ENCODE results near the gene ACAA2.

The ACAA2 gene

DNA sequence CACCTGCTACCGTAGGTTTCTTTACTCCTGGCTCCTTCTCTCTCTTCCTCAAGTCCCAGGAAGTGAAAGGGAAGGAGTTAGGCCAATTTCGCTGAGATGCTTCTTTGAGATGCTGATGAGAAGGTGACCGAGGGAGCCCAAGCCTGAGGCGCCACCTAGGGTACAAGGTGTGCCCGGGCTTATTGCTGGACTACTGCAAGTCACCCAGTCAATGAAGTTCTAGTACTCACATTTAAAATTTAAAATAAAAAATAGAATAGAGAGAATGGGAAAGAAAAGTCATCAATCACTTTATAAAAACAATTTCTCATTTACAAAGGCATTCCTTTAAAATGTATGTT is 45.3 kb downstream of the ACAA2 start:
- no peaks in the 10 kb centered on the region for H3K36me3 ChIP-seq (ENCODE audit: control insufficient read depth in 2 of 2, insufficient read depth in 2 of 2, low read length in 2 of 2)
- no peak overlapping the region for H3K9ac ChIP-seq (ENCODE audit: low read depth in 1 of 2, low read length in 2 of 2)
- H3K9me3 ChIP-seq (ENCODE audit: control insufficient read depth in 2 of 2, low read length in 2 of 2), result no peaks in the 10 kb centered on the region
- H3K4me1 ChIP-seq (ENCODE audit: control insufficient read depth in 2 of 2, insufficient read depth in 2 of 2, low read length in 2 of 2), result no peaks in the 10 kb centered on the region
- no peak overlapping the region for H3K27ac ChIP-seq (ENCODE audit: low read depth in 2 of 2, low read length in 2 of 2)
- no peak overlapping the region for H3K4me3 ChIP-seq (ENCODE audit: low read length in 2 of 2)
- H3K27me3 ChIP-seq (ENCODE audit: control insufficient read depth in 2 of 2, insufficient read depth in 2 of 2, low read length in 2 of 2), result no peaks in the 10 kb centered on the region

DNA sequence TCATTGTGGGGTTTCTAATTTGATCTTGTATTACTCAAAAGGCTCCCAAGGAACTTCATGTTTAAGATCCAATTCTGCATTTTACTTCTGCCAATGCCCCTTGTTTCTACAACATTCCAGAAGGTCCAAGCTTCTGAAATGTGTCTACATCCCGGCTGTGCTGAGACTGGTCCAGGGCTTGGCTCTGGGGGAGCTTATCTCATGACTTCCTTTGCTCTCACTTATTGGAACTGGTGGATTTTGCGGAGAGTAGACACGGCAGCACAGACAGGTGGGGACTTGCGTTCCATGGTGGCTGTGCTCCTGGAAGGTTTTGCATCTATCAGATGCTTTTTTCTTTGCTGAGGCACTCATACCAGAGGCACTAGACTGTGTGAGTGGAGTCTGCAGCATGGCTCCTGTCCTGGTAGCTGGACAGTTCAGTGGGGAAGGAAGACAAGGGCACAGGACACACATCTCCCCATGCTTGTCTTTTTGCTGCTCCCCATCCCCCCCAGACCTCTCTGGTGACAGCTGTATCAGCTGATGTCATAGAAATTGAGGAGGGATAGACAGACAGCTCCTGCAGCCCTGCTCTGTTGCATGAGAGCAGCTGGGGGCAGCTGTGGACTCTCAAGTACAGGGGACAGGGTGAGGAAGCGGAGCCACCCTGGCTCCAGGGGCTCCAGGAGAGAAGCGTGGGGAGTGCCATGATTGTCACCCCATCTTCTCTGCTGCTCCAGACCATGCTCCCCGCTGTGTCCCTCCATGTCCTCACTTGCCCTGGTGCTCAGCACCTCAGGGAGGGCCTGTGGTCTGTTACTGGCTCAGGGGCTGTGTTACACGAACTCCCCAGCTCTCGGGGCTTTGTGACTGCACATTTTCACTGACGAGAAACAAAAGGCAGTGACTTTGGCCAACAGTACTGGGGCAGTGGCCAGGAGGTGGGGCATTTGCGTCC is 46.0 kb downstream of the ACAA2 start:
- no peaks in the 10 kb centered on the region for H3K4me1 ChIP-seq (ENCODE audit: control insufficient read depth in 2 of 2, insufficient read depth in 2 of 2, low read length in 2 of 2)

DNA sequence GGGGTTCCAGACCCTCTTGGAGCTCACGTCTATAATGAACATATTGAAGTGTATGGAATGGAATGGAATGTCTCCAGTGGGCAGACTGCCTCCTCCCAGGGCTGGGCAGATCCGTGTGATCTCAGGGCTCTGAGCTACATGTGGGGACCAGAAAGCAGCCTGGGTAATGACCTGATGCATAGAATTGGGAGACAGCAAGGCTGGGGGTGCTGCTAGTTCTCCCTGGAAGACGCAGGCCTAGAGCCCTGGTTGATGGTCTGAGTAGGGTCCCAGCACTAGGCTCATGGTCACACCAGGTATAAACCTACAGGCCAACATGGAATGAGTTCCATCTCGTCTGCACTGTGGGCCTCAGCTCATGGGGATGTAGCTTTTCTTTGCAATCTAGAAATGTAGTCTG is 46.7 kb downstream of the ACAA2 start:
- Histone ChIP-seq H3K4me3 (ENCODE audit: low read length in 2 of 2) (no peak overlapping the region), H3K9me3 (ENCODE audit: control insufficient read depth in 2 of 2, low read length in 2 of 2) (no peaks in the 10 kb centered on the region), H3K36me3 (ENCODE audit: control insufficient read depth in 2 of 2, insufficient read depth in 2 of 2, low read length in 2 of 2) (no peaks in the 10 kb centered on the region), H3K4me1 (ENCODE audit: control insufficient read depth in 2 of 2, insufficient read depth in 2 of 2, low read length in 2 of 2) (no peaks in the 10 kb centered on the region), H3K9ac (ENCODE audit: low read depth in 1 of 2, low read length in 2 of 2) (no peak overlapping the region), H3K27ac (ENCODE audit: low read depth in 2 of 2, low read length in 2 of 2) (no peak overlapping the region), H3K27me3 (ENCODE audit: control insufficient read depth in 2 of 2, insufficient read depth in 2 of 2, low read length in 2 of 2) (no peaks in the 10 kb centered on the region)

More for the DNA sequence above, 46.0 kb downstream of the ACAA2 start:
- Histone ChIP-seq H3K36me3 (ENCODE audit: control insufficient read depth in 2 of 2, insufficient read depth in 2 of 2, low read length in 2 of 2) (no peaks in the 10 kb centered on the region), H3K27ac (ENCODE audit: low read depth in 2 of 2, low read length in 2 of 2) (no peak overlapping the region), H3K4me3 (ENCODE audit: low read length in 2 of 2) (no peak overlapping the region), H3K9ac (ENCODE audit: low read depth in 1 of 2, low read length in 2 of 2) (no peak overlapping the region), H3K27me3 (ENCODE audit: control insufficient read depth in 2 of 2, insufficient read depth in 2 of 2, low read length in 2 of 2) (no peaks in the 10 kb centered on the region), H3K9me3 (ENCODE audit: control insufficient read depth in 2 of 2, low read length in 2 of 2) (no peaks in the 10 kb centered on the region)

DNA sequence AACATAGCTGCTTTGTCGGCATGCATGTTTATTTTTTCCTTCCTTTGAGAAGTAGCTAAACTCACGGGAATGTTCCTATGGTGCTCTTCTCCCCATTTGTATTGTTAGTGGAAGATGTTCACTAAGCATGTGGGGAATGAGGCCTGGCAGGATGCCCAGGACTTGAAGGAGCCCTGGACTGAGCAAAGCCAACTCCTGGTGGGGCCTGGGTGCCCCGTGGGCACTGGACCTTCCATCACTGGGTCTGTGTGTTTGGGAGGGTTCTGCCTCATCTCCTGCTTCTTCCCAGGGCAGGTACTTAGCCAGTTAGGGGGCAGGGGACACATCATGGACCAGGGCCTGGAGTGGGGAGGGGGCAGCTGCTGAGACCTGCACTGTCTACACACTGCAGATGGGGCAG is 49.3 kb downstream of the ACAA2 start:
- no peak overlapping the region for H3K9ac ChIP-seq (ENCODE audit: low read depth in 1 of 2, low read length in 2 of 2)
- H3K9me3 ChIP-seq (ENCODE audit: control insufficient read depth in 2 of 2, low read length in 2 of 2), result no peaks in the 10 kb centered on the region
- no peaks in the 10 kb centered on the region for H3K27me3 ChIP-seq (ENCODE audit: control insufficient read depth in 2 of 2, insufficient read depth in 2 of 2, low read length in 2 of 2)
- H3K36me3 ChIP-seq (ENCODE audit: control insufficient read depth in 2 of 2, insufficient read depth in 2 of 2, low read length in 2 of 2), result no peaks in the 10 kb centered on the region
- H3K4me1 ChIP-seq (ENCODE audit: control insufficient read depth in 2 of 2, insufficient read depth in 2 of 2, low read length in 2 of 2), result no peaks in the 10 kb centered on the region
- no peak overlapping the region for H3K27ac ChIP-seq (ENCODE audit: low read depth in 2 of 2, low read length in 2 of 2)
- no peak overlapping the region for H3K4me3 ChIP-seq (ENCODE audit: low read length in 2 of 2)

DNA sequence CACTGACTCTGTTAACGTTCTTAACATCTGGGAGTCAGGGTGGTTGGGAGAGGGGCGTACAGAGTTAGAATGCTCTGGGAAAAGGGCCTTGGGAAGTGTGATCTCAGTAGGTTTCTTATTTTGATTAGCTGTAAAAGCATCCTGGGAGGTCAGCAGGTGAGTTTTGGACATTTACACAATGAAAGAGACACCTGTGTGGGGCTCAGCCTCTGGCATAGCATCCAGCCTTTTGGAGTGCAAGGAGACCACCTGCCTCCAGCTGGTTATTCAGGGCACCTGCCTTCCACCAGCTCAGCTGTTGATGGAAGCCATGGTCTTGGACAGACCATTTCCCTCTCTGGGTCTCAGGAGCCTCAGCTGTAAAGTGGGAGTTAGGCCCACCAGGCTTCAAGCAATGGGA is 49.7 kb downstream of the ACAA2 start:
- Histone ChIP-seq H3K4me3 (ENCODE audit: low read length in 2 of 2) (no peak overlapping the region), H3K36me3 (ENCODE audit: control insufficient read depth in 2 of 2, insufficient read depth in 2 of 2, low read length in 2 of 2) (no peaks in the 10 kb centered on the region), H3K4me1 (ENCODE audit: control insufficient read depth in 2 of 2, insufficient read depth in 2 of 2, low read length in 2 of 2) (no peaks in the 10 kb centered on the region), H3K27me3 (ENCODE audit: control insufficient read depth in 2 of 2, insufficient read depth in 2 of 2, low read length in 2 of 2) (no peaks in the 10 kb centered on the region), H3K9ac (ENCODE audit: low read depth in 1 of 2, low read length in 2 of 2) (no peak overlapping the region), H3K27ac (ENCODE audit: low read depth in 2 of 2, low read length in 2 of 2) (no peak overlapping the region), H3K9me3 (ENCODE audit: control insufficient read depth in 2 of 2, low read length in 2 of 2) (no peaks in the 10 kb centered on the region)

DNA sequence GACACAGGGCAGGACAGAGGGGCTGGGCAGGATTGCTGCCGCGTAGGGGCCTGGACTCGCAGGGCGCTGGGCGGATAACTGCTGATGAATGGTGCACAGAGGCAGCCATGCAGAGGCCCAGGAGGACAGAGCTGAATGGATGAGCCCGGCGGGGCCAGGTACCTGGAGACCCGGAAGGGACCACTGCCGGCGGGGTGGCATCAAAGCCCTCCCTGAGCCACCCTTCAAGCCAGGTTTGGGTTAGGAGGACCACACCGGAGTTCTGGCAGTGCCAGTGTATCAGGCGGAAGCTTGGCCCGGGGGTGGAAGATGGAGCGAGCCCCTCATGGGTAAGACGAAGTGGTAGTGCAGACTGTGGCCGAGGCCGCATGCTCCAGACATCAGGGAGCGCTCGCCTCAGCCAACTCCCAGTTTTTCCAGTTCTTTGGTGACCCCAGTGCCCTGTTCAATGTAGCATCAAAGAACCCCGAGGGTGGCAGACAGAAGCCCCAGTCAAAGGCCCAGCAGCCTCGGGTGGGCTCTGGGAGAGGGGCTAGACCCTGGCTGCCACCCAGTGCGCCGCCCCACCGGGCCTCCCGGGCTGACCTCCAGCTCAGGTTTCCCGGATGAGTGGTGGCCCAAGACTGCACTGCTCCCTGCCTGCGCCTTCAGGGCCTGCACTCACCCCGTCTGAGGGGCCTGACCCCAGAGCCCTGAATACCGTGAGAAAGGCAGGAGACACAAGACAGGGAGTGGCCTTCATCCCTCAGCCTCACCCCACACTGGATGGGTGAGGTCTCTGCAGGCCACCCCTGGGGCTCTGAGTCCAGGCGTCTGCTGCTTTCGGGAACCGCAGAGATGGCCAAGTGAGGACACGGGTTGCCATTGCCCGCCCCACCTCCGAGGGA is 50.9 kb downstream of the ACAA2 start:
- H3K36me3 ChIP-seq (ENCODE audit: control insufficient read depth in 2 of 2, insufficient read depth in 2 of 2, low read length in 2 of 2), result no peaks in the 10 kb centered on the region

DNA sequence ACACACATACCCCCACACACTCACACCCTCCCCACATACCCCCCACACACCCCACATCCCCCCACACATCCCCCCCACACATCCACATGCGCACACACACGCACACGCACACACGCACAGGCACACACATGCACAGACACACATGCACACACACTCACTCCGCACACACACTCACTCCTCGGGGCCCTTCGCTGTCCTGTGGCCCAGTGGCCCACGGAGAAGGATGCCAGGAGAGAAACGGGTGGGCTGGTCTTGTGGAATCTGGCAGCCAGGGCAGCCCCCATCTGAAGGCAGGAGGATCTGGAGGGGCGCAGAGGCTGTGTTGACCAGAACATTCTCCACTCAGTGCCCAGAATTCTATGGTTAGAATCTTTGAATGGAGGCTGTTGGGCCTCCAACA is 51.6 kb downstream of the ACAA2 start:
- Histone ChIP-seq H3K27me3 (ENCODE audit: control insufficient read depth in 2 of 2, insufficient read depth in 2 of 2, low read length in 2 of 2) (no peaks in the 10 kb centered on the region), H3K36me3 (ENCODE audit: control insufficient read depth in 2 of 2, insufficient read depth in 2 of 2, low read length in 2 of 2) (no peaks in the 10 kb centered on the region), H3K9ac (ENCODE audit: low read depth in 1 of 2, low read length in 2 of 2) (no peak overlapping the region), H3K4me1 (ENCODE audit: control insufficient read depth in 2 of 2, insufficient read depth in 2 of 2, low read length in 2 of 2) (no peaks in the 10 kb centered on the region), H3K4me3 (ENCODE audit: low read length in 2 of 2) (no peak overlapping the region), H3K27ac (ENCODE audit: low read depth in 2 of 2, low read length in 2 of 2) (no peak overlapping the region), H3K9me3 (ENCODE audit: control insufficient read depth in 2 of 2, low read length in 2 of 2) (no peaks in the 10 kb centered on the region)

More for the DNA sequence above, 50.9 kb downstream of the ACAA2 start:
- Histone ChIP-seq H3K9ac (ENCODE audit: low read depth in 1 of 2, low read length in 2 of 2) (no peak overlapping the region), H3K4me1 (ENCODE audit: control insufficient read depth in 2 of 2, insufficient read depth in 2 of 2, low read length in 2 of 2) (no peaks in the 10 kb centered on the region), H3K9me3 (ENCODE audit: control insufficient read depth in 2 of 2, low read length in 2 of 2) (no peaks in the 10 kb centered on the region), H3K4me3 (ENCODE audit: low read length in 2 of 2) (no peak overlapping the region), H3K27ac (ENCODE audit: low read depth in 2 of 2, low read length in 2 of 2) (no peak overlapping the region), H3K27me3 (ENCODE audit: control insufficient read depth in 2 of 2, insufficient read depth in 2 of 2, low read length in 2 of 2) (no peaks in the 10 kb centered on the region)

DNA sequence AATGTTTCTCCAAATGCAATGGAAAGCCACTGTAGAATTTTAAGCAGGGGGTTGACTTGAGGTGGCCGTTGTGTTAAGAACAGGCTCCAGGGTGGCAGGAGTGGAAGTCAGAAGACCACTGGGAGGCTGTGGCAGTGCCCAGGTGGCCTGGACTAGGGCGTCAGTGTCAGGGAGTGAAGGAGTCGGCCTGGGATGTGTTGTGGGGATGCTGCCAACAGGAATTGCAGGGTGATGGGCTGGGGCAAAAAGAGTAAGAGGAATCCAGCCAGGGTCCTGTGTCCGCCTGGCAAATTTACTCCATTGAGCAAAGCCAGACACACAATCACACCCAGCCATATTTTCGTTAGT is 55.1 kb downstream of the ACAA2 start:
- Histone ChIP-seq H3K27ac (ENCODE audit: low read depth in 2 of 2, low read length in 2 of 2) (no peak overlapping the region), H3K9ac (ENCODE audit: low read depth in 1 of 2, low read length in 2 of 2) (no peak overlapping the region), H3K4me1 (ENCODE audit: control insufficient read depth in 2 of 2, insufficient read depth in 2 of 2, low read length in 2 of 2) (no peaks in the 10 kb centered on the region), H3K27me3 (ENCODE audit: control insufficient read depth in 2 of 2, insufficient read depth in 2 of 2, low read length in 2 of 2) (no peaks in the 10 kb centered on the region), H3K36me3 (ENCODE audit: control insufficient read depth in 2 of 2, insufficient read depth in 2 of 2, low read length in 2 of 2) (no peaks in the 10 kb centered on the region), H3K9me3 (ENCODE audit: control insufficient read depth in 2 of 2, low read length in 2 of 2) (no peaks in the 10 kb centered on the region), H3K4me3 (ENCODE audit: low read length in 2 of 2) (no peak overlapping the region)

DNA sequence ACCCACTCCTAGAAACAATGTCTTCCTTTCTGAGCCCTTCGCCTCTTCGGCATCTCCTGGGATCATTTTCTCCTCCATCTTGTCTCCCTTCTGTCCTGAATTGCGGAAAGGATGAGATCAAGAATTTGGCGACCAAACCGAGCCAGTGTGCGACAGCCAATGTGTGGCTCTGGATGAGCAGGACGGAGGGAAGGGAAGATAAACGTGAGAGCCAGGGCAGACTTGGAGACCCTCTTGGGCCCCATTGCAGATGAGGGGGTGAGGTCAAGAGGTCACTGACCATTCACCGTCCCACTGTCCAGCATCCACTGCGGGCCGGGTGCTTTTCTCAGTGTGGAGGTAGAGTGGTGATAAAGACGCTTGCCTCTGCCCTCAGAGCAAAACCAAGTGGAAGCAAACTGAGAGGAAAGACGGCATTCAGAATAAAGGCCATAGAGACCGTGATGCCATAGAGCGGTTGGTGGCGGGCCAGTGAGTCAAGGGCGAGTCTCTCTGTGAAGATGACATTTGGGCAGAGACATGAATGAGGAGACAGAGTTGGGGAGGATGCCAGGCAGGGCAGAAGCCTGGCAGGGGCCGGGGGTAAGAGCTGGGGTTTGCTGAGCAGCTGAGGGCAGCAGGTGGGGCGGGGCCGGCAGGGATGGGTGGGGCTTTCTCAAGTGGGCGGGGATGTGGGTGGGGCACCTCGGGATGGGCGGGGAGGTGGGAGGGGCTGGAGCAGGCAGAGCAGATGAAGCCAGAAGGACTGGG is 55.6 kb downstream of the ACAA2 start:
- Histone ChIP-seq H3K4me1 (ENCODE audit: control insufficient read depth in 2 of 2, insufficient read depth in 2 of 2, low read length in 2 of 2) (no peaks in the 10 kb centered on the region), H3K27ac (ENCODE audit: low read depth in 2 of 2, low read length in 2 of 2) (no peak overlapping the region), H3K9me3 (ENCODE audit: control insufficient read depth in 2 of 2, low read length in 2 of 2) (no peaks in the 10 kb centered on the region), H3K9ac (ENCODE audit: low read depth in 1 of 2, low read length in 2 of 2) (no peak overlapping the region), H3K27me3 (ENCODE audit: control insufficient read depth in 2 of 2, insufficient read depth in 2 of 2, low read length in 2 of 2) (no peaks in the 10 kb centered on the region), H3K4me3 (ENCODE audit: low read length in 2 of 2) (no peak overlapping the region), H3K36me3 (ENCODE audit: control insufficient read depth in 2 of 2, insufficient read depth in 2 of 2, low read length in 2 of 2) (no peaks in the 10 kb centered on the region)
